ENCODE measurements around the gene RNPEPL1. TPM values are rescaled to one million over a fixed set of nuclear protein-coding genes. Genes with fewer than 3 reads are reported as not detected.

The RNPEPL1 gene
- total RNA-seq, 1 donor from 2014 or later: 29.2 TPM

GRCh38 chr2:240584486-240585031 is 16.3 kb downstream of the RNPEPL1 start:
- no peak for DNase-seq (ENCODE audit: low spot score)
- Mint-ChIP-seq H3K36me3 (ENCODE audit: low read depth, unreplicated experiment) (peaks cover 44% of the 10 kb centered on the region), H3K27ac (ENCODE audit: unreplicated experiment) (peak overlapping the region; percentile 82), H3K4me3 (ENCODE audit: unreplicated experiment) (peak overlapping the region; percentile 99), H3K9me3 (ENCODE audit: unreplicated experiment) (peaks cover 4% of the 10 kb centered on the region), H3K27me3 (ENCODE audit: unreplicated experiment) (peaks cover 15% of the 10 kb centered on the region), H3K4me1 (ENCODE audit: unreplicated experiment) (peaks cover 30% of the 10 kb centered on the region)
- TF ChIP-seq, protein P1, sequence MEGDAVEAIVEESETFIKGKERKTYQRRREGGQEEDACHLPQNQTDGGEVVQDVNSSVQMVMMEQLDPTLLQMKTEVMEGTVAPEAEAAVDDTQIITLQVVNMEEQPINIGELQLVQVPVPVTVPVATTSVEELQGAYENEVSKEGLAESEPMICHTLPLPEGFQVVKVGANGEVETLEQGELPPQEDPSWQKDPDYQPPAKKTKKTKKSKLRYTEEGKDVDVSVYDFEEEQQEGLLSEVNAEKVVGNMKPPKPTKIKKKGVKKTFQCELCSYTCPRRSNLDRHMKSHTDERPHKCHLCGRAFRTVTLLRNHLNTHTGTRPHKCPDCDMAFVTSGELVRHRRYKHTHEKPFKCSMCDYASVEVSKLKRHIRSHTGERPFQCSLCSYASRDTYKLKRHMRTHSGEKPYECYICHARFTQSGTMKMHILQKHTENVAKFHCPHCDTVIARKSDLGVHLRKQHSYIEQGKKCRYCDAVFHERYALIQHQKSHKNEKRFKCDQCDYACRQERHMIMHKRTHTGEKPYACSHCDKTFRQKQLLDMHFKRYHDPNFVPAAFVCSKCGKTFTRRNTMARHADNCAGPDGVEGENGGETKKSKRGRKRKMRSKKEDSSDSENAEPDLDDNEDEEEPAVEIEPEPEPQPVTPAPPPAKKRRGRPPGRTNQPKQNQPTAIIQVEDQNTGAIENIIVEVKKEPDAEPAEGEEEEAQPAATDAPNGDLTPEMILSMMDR (IDR thresholded peaks at IDR 0.05; ENCODE audit: unreplicated experiment): no peak

- TF ChIP-seq, protein P1 (IDR thresholded peaks at IDR 0.05; ENCODE audit: unreplicated experiment): no peak
- DNase-seq (ENCODE audit: low spot score): no peak
- Mint-ChIP-seq H3K36me3 (ENCODE audit: low read depth, unreplicated experiment) (peaks cover 42% of the 10 kb centered on the region), H3K9me3 (ENCODE audit: unreplicated experiment) (peaks cover 4% of the 10 kb centered on the region), H3K27ac (ENCODE audit: unreplicated experiment) (peak overlapping the region; percentile 82), H3K4me1 (ENCODE audit: unreplicated experiment) (peaks cover 29% of the 10 kb centered on the region), H3K4me3 (ENCODE audit: unreplicated experiment) (peak overlapping the region; percentile 99), H3K27me3 (ENCODE audit: unreplicated experiment) (peaks cover 13% of the 10 kb centered on the region)
Observed at GRCh38 chr2:240585101-240585500, 16.8 kb downstream of the RNPEPL1 start.

DNA sequence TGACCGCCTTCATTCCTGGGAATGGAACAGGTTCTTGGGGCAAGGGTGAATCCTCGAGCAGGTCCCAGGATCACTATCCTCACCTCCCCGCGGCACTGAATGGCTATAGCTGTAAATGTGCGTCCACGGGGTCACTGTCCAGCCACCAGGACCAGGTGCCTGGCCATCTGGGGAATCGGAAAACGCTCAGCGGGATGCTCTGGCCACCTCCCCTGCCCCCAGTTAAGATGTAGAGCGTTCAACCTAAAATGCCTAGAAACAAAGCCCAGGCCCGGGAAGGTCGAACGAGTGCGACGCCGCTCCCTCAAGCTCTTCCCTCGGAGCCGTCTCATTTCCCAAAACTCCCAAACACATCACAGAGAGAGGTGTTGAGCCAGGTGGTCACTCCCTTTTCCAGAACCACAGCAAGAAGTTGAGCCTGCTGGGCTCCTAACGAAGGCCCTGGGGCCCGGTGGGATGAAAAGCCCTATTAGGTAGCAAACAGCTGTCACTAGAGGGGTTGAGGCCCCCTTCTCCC is 17.5 kb downstream of the RNPEPL1 start:
- H3K27ac Mint-ChIP-seq (ENCODE audit: unreplicated experiment): peak overlapping the region; percentile 97
- peaks cover 12% of the 10 kb centered on the region for H3K27me3 Mint-ChIP-seq (ENCODE audit: unreplicated experiment)
- peaks cover 26% of the 10 kb centered on the region for H3K4me1 Mint-ChIP-seq (ENCODE audit: unreplicated experiment)
- DNase-seq (ENCODE audit: low spot score): no peak
- H3K4me3 Mint-ChIP-seq (ENCODE audit: unreplicated experiment): peak overlapping the region; percentile 99
- peaks cover 36% of the 10 kb centered on the region for H3K36me3 Mint-ChIP-seq (ENCODE audit: low read depth, unreplicated experiment)
- no peaks in the 10 kb centered on the region for H3K9me3 Mint-ChIP-seq (ENCODE audit: unreplicated experiment)
- TF ChIP-seq, protein P1 (IDR thresholded peaks at IDR 0.05; ENCODE audit: unreplicated experiment): no peak

DNA sequence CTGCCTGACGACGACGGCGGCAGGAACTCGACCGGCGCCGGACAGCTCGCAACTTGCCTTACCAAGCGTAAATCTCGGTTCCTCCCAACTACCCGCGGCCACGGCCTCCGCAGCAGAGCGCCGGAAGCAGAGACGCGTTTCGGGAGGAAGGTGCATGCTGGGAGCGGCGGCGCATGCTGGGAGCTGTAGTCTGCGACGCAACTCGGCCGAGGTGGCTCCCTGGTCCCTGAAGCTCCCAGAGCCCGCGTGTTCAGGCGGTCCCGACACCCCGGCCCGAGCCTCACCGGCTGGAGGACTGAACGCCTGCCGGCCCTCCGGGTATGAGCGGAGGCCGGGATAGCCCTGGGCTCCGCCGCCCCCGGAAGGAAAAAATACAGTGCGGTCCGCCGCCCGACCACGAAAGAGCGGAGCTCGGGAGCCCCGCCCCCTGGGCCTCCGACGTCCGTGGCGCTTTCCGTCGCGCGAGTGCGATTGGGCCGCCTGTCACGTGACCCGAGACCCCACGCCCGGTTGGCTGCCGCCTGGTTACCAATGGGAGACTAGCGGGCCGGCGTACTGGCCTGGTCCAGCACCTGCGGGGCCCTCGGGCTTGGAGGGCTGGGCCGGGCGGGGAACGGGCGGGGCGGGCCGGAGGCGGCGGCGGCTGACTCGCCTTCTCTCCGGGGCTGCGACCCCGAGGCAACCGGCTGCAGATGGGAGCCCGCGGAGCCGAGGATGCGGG is 18.1 kb downstream of the RNPEPL1 start, which contains the start of gene CAPN10:
TSS of gene CAPN10 (plus strand) at position 537 of the 721 bp plus-strand sequence. CDS start at position 715, 178 bp downstream.
- TF ChIP-seq, protein P1 (IDR thresholded peaks at IDR 0.05; ENCODE audit: unreplicated experiment): no peak
- Mint-ChIP-seq H3K4me3 (ENCODE audit: unreplicated experiment) (peak within 1 kb of the TSS; percentile 99), H3K27me3 (ENCODE audit: unreplicated experiment) (peaks cover 12% of the 10 kb centered on the region), H3K36me3 (ENCODE audit: low read depth, unreplicated experiment) (peaks cover 38% of the 10 kb centered on the region), H3K9me3 (ENCODE audit: unreplicated experiment) (no peaks in the 10 kb centered on the region), H3K27ac (ENCODE audit: unreplicated experiment) (peak within 1 kb of the TSS; percentile 97), H3K4me1 (ENCODE audit: unreplicated experiment) (peaks cover 26% of the 10 kb centered on the region)
- DNase-seq (ENCODE audit: low spot score): peak; percentile 94

Measured in endothelial cell (in vitro differentiated cells).